GM19238 (cell line): ENCODE measurements around the gene C1orf185.
"Not testable (repeated sequence)": the region's sequence is repeated elsewhere in the genome, so short reads cannot be mapped to it uniquely, and the experiment has no call there.

ENCODE experiments used
- DNase-seq: peaks from one replicate; pipeline ENCODE4 v3.0.0; 2011; ENCODE audit warnings: low spot score; ENCODE audit not compliant: insufficient read length

Gene C1orf185

GRCh38 chr1:51133045-51133444, 31.0 kb downstream of the C1orf185 start:
- no peak for DNase-seq

DNA sequence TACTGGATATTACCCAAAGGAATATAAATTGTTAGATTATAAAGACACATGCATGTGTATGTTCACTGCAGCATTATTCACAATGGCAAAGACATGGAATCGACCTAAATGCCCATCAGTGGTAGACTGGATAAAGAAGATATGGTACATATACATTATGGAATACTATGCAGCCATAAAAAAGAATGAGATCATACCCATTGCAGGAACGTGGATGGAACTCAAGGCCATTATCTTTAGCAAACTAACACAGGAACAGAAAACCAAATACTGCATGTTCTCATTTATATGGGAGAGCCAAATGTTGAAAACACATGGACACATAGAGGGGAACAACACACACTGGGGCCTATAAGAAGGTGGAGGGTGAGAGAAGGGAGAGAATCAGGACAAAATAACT, 35.7 kb downstream of the C1orf185 start:
- DNase-seq = not testable (repeated sequence)

DNA sequence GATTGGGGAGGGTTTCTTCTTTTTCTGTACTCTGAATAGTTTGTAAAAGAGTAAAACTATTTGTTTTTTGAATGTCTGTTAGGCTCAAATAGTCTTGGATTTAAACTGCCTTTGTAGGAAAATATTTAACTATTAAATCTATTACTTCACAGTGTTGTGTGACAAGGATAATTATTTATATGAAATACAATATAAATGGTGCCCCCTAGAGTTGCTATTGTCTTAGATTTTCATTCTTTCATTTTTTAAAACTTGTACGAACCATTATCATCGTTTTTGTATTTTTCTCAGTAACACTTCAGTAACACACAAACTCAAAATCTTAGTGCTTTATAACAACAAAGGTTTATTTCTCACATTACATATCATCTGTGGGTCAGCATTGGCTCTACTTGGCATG, 37.4 kb downstream of the C1orf185 start:
- no peak for DNase-seq

GRCh38 chr1:51147394-51147793, 45.4 kb downstream of the C1orf185 start:
- no peak for DNase-seq

GRCh38 chr1:51154776-51155175, 52.7 kb downstream of the C1orf185 start:
- DNase-seq = no peak

- no peak for DNase-seq
Observed at GRCh38 chr1:51156752-51157151, 54.7 kb downstream of the C1orf185 start.

- DNase-seq = no peak
Observed at GRCh38 chr1:51157395-51157794, 55.4 kb downstream of the C1orf185 start.

GRCh38 chr1:51158263-51158662, 56.2 kb downstream of the C1orf185 start:
- no peak for DNase-seq

DNA sequence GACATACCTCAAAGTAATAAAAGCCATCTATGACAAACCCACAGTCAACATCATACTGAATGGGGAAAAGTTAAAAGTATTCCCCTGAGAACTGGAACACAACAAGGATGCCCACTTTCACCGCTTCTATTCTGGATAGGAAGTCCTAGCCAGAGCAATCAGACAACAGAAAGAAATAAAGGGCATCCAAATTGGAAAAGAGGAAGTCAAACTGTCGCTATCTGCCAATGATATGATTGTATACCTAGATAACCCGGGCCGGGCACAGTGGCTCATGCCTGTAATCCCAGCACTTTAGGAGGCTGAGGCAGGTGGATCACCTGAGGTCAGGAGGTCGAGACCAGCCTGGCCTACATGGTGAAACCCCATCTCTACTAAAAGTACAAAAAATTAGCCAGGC, 60.5 kb downstream of the C1orf185 start:
- DNase-seq = not testable (repeated sequence)

DNA sequence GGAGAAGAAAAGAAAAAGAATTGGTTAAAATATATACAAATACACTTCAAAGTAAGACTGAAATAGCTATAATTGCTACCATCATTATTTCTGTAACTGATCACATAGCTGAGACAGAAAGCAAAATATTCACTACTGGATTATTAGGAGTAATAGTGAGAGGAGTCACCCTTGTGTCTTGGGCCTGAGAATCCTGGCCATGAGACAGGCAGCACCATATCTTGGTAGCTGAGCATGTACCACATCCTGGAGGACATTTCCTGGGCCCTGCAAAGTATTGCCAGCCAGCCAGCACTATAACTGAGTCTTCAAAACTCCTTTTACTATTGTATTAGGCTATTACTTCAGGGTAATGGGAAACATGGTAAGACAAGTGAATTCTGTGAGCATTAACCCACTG, 63.5 kb downstream of the C1orf185 start:
- no peak for DNase-seq

GRCh38 chr1:51168266-51168845, 66.3 kb downstream of the C1orf185 start:
- DNase-seq = no peak

- no peak for DNase-seq
Observed at GRCh38 chr1:51168936-51169335, 66.9 kb downstream of the C1orf185 start.

GRCh38 chr1:51170342-51170741, 68.3 kb downstream of the C1orf185 start:
- DNase-seq = no peak

DNA sequence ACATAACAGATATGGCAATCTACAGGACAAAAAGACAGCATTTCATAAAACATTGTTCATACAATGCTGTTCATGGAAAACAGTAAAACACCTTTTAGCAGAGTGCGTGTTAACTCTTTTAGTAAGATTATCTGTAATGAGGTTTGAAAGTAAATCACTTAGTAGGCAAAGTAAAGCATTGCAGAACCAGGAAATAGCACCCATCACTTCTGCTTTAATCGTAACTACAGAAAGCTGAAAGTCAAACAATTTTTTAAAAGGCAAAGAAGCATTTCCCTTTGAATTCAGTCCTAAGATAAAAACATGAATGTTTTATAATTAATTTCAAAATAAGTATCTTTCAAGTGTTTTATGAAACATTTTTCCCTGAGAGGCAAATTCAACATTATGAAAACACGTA, 70.8 kb downstream of the C1orf185 start:
- DNase-seq = no peak

DNA sequence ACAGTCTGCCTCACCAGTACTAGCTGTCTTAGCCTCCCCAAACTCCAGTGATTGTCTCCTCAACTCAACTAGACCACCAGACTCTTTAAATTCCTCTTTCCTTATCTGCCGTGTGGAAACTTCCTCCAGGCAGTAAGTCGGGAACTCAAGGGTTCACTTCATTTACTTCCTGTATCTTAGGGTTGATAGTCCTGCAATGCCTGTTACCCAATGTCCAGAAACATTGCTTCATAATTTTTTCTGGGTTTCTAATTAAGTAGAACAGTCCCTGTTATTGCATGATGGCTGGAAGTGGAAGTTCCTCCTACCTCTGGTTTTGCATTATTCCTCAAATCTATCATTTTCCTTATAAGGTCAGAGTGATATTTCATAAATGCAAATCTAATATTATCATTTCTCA, 73.2 kb downstream of the C1orf185 start:
- no peak for DNase-seq

DNA sequence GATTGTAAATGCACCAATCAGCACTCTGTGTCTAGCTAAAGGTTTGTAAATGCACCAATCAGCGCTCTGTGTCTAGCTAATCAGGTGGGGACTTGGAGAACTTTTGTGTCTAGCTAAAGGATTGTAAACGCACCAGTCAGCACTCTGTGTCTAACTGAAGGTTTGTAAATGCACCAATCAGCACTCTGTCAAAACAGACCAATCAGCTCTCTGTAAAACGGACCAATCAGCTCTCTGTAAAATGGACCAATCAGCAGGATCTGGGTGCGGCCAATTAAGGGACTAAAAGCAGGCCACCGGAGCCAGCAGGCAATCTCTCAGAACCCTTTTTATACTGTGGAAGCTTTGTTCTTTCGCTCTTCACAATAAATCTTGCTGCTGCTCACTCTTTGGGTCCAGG, 76.0 kb downstream of the C1orf185 start:
- DNase-seq = not testable (repeated sequence)

DNA sequence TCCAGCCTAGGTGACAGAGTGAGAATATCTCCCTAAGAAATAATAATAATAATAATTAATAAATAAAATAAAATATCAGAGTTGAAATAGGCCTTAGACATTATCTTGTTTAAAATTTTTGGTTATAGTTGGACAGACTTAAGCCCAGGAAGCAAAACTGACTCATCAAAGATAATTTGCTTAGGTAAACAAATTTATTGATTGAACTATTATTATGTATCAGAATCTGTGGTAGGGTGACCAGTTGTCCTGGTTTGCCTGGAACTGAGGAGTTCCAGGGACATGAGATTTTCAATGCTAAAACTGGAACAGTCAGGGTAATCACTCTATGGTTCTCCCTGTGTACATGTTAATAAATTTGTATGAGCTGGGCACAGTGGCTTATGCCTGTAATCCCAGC, 86.2 kb downstream of the C1orf185 start:
- DNase-seq = no peak

DNA sequence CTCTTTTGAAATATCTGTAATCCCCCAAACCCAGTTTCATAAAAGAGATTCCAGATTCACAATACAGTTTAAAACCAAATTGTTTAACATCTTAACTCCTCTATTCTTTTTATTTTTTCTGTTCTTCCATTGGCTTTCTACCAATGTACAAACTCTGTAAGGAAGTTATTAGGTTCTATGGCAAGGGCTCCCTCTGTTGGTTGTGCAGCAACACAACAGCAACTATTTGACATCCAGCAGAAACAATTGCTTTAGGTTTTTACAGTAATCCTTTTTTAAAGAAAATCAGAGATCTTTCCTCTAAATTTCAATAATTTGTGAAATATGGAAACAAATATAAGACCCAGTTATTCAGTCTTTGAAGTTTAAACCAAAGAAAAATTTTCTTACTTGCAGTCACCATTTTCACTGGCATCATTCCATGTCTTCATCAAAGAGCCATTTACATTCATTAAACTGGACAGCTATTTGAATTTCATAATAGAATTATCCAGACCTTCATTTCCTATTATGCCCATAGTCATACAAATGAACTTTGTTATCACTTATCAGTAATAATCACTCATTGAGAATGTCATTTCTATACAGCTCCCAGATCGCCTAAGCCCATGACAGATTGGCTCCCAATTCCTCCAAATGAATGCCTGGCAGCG, 87.5 kb downstream of the C1orf185 start:
- DNase-seq = peak; percentile 24

DNA sequence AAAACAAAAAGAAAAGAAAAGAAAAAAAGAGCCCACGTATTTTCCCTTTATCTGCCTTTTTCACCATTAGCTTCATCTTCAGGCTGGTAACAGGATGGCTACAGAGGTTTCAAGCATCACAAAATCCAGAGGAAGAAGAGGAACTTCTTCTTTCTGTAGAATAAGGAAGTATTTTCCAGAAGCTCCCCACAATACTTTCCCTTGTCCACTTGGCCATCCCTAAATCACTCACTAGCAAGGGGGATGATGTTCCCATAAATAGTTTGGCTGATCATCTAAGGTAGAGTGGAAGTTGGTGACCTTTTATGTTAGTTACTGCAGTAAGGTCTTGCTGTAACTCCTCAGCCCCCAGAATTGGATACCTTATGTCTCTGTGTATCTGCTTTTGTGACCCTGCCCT, 88.9 kb downstream of the C1orf185 start:
- DNase-seq = no peak

- DNase-seq = peak; percentile 24
Observed at GRCh38 chr1:51192213-51192843, 90.3 kb downstream of the C1orf185 start.

DNA sequence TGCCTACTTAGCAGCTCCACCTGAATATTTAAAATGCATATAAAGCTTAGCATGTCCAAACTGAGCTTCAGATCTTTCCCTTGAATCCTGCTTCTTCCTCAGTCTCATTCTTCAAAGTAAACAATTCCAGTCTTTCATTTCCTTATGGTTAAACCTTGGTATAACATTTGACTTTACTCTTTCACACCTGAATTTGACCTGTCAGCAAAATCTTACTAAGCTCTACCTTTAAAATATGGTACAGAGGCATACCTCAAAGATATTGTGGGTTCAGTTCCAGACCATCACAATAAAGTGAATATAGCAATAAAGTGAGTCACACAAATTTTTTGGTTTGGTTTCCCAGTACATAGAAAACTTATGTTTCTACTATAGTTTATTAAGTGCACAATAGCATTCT, 91.5 kb downstream of the C1orf185 start:
- DNase-seq = no peak
